Measurements from ENCODE around the gene RAB13.

RAB13 gene

GRCh38 chr1:153954826-153955225, 31.3 kb downstream of the RAB13 start:
- DNase-seq = no peak

GRCh38 chr1:153953859-153954365, 32.2 kb downstream of the RAB13 start:
- no peak for DNase-seq

- DNase-seq = no peak
Observed at GRCh38 chr1:153951801-153952200, 34.3 kb downstream of the RAB13 start.

GRCh38 chr1:153951183-153951582, 35.0 kb downstream of the RAB13 start:
- DNase-seq = no peak

GRCh38 chr1:153946622-153947241, 39.4 kb downstream of the RAB13 start, which contains the start of gene DENND4B:
TSS of gene DENND4B (minus strand) at chr1:153946718. CDS start at chr1:153944374, 2,344 bp downstream.
- peak; percentile 63 to 69 for DNase-seq

- peak; percentile 56 to 62 for DNase-seq
Observed at GRCh38 chr1:153945795-153946621, 40.1 kb downstream of the RAB13 start.

- peak; percentile 55 to 57 for DNase-seq
Observed at GRCh38 chr1:153945131-153945794, 40.9 kb downstream of the RAB13 start.

GRCh38 chr1:153944827-153945117, 41.4 kb downstream of the RAB13 start:
- DNase-seq = no peak

GRCh38 chr1:153944005-153944826, 41.9 kb downstream of the RAB13 start:
- DNase-seq = no peak

GRCh38 chr1:153942766-153943549, 43.2 kb downstream of the RAB13 start:
- no peak for DNase-seq

GRCh38 chr1:153941826-153942725, 44.1 kb downstream of the RAB13 start:
- DNase-seq = no peak

GRCh38 chr1:153940756-153941155, 45.4 kb downstream of the RAB13 start:
- DNase-seq = no peak

- no peak for DNase-seq
Observed at GRCh38 chr1:153939476-153939875, 46.7 kb downstream of the RAB13 start.

- no peak for DNase-seq
Observed at GRCh38 chr1:153938996-153939395, 47.1 kb downstream of the RAB13 start.

GRCh38 chr1:153937331-153937730, 48.8 kb downstream of the RAB13 start:
- DNase-seq = no peak

- DNase-seq = no peak
Observed at GRCh38 chr1:153936011-153936802, 49.9 kb downstream of the RAB13 start.

- DNase-seq = no peak
Observed at GRCh38 chr1:153934746-153935145, 51.4 kb downstream of the RAB13 start.

GRCh38 chr1:153933955-153934354, 52.2 kb downstream of the RAB13 start:
- no peak for DNase-seq

GRCh38 chr1:153933430-153933829, 52.7 kb downstream of the RAB13 start:
- DNase-seq = no peak
